CD8-positive, alpha-beta memory T cell (primary cell): ENCODE data around the gene TSBP1. TPM values are rescaled to one million over a fixed set of nuclear protein-coding genes. Genes with fewer than 3 reads are reported as not detected.

Experiments
- CTCF ChIA-PET: fragments of 350-600 bp; sonication (Branson Sonifier 250); formaldehyde crosslinking; loops from one replicate; lab custom pipeline; 2021; ENCODE audit warnings: antibody characterized with exemption; lab: Charles Lee
- POLR2A ChIA-PET: fragments of 350-600 bp; sonication (Branson Sonifier 250); formaldehyde crosslinking; loops from one replicate; lab custom pipeline; 2021; ENCODE audit warnings: antibody characterized with exemption; lab: Charles Lee
- DNase-seq, 5 donors: peaks; one replicate each; pipeline versions ENCODE4 v3.0.0 to v3.0.0-alpha.2; 2020 to 2022; ENCODE audit warnings: mixed read lengths in 1 of 5
- H3K27ac ChIP-seq: one replicate; pipeline ENCODE4 v1.7.0; 2013; ENCODE audit warnings: low read depth, mild to moderate bottlenecking, low read length, moderate library complexity
- H3K27me3 ChIP-seq: 2 replicates; pipeline ENCODE4 v1.7.0; 2013; ENCODE audit warnings: low read length, mild to moderate bottlenecking; ENCODE audit not compliant: insufficient read depth, poor library complexity, severe bottlenecking
- H3K36me3 ChIP-seq: 2 replicates; pipeline ENCODE4 v1.7.0; 2013; ENCODE audit warnings: mild to moderate bottlenecking, low read length, moderate library complexity; ENCODE audit not compliant: insufficient read depth
- H3K4me1 ChIP-seq: 2 replicates; pipeline ENCODE4 v1.7.0; 2013; ENCODE audit warnings: mild to moderate bottlenecking, low read length, moderate library complexity; ENCODE audit not compliant: insufficient read depth
- H3K4me3 ChIP-seq: 2 replicates; pipeline ENCODE4 v1.7.0; 2013; ENCODE audit warnings: mild to moderate bottlenecking, low read length
- H3K9me3 ChIP-seq: 2 replicates; pipeline ENCODE4 v1.7.0; 2013; ENCODE audit warnings: mild to moderate bottlenecking, low read length
- H3K27ac Mint-ChIP-seq, 8 donors: one replicate each; pipeline ENCODE4 v1.8.0; 2020 to 2021; ENCODE audit warnings: mixed read lengths in 8 of 8, mild to moderate bottlenecking in 6 of 8, inconsistent platforms in 3 of 8, moderate library complexity in 3 of 8
- H3K27me3 Mint-ChIP-seq, 2 donors: one replicate each; pipeline ENCODE4 v1.8.0; 2020 to 2021; ENCODE audit warnings: mixed read lengths in 2 of 2, mild to moderate bottlenecking in 1 of 2, moderate library complexity in 1 of 2
- H3K36me3 Mint-ChIP-seq, 3 donors: one replicate each; pipeline ENCODE4 v1.8.0; 2020 to 2021; ENCODE audit warnings: mixed read lengths in 3 of 3, inconsistent platforms in 1 of 3, mild to moderate bottlenecking in 1 of 3
- H3K4me1 Mint-ChIP-seq, 3 donors: one replicate each; pipeline ENCODE4 v1.8.0; 2020 to 2021; ENCODE audit warnings: mixed read lengths in 3 of 3, inconsistent platforms in 1 of 3, mild to moderate bottlenecking in 1 of 3
- H3K4me3 Mint-ChIP-seq, 7 donors: one replicate each; pipeline ENCODE4 v1.8.0; 2020 to 2021; ENCODE audit warnings: mixed read lengths in 7 of 7, mild to moderate bottlenecking in 6 of 7, moderate library complexity in 4 of 7, inconsistent platforms in 2 of 7
- H3K9me3 Mint-ChIP-seq, 5 donors: one replicate each; pipeline ENCODE4 v1.8.0; 2020 to 2022; ENCODE audit warnings: mixed read lengths in 5 of 5, mild to moderate bottlenecking in 3 of 5, moderate library complexity in 2 of 5, inconsistent platforms in 1 of 5
- polyA plus RNA-seq: library from polyadenylated mRNA; unstranded; fragments of 300-500 nt; fragmentation: Illumina TruSeq; gene quantifications from one replicate; pipeline ENCODE4 v1.2.3, GENCODE V29; 2021
- total RNA-seq, 2 experiments: library from RNA; stranded (reverse); gene quantifications; one replicate each; pipeline ENCODE4 v1.2.3, GENCODE V29; 2021

The TSBP1 gene
- total and polyA plus RNA-seq, 3 experiments from 2014 or later: not detected

DNA sequence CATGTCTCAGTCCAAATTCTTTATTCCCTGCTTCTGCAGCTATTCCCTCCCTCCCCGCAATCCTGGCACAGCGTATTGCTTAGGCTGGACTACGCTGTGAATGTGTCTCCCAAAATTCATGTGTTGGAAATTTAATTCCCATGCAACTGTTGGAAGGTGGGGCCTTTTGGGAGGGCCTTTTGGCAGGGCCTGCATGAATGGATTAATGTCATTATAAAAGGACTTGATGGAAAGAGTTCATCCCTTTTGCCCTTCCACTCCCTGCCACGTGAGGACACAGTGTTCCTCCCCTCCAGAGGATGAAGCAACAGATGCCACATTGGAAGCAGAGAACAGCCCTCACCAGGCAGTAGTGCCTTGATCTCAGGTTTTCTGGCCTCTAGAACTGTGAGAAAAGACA is 127.4 kb downstream of the TSBP1 start:
- Mint-ChIP-seq H3K27me3 (peaks cover 3 to 5% of the 10 kb centered on the region in 2 donors), H3K27ac (no peak overlapping the region), H3K4me1 (peaks cover 6 to 9% (median 7%) of the 10 kb centered on the region in 3 donors), H3K36me3 (no peaks in the 10 kb centered on the region), H3K4me3 (no peak overlapping the region), H3K9me3 (no peaks in the 10 kb centered on the region)
- H3K36me3 ChIP-seq: no peaks in the 10 kb centered on the region
- H3K27me3 ChIP-seq: no peaks in the 10 kb centered on the region
- ChIA-PET CTCF (interaction anchor here (1.6 to 2.4 kb wide), 6 partner anchors 10 to 127 kb away, joined by 3 to 13 read pairs (median 9); no protein-coding TSS in a partner anchor), POLR2A (no interaction called here)
- no peaks in the 10 kb centered on the region for H3K9me3 ChIP-seq
- H3K4me3 ChIP-seq: no peak overlapping the region
- peaks cover 6% of the 10 kb centered on the region for H3K4me1 ChIP-seq
- DNase-seq: no peak
- no peak overlapping the region for H3K27ac ChIP-seq

Other genes with a start within 250 kb of the TSBP1 start
- 10 to 100 TPM; 72.5 to 74.4 TPM for gene ATF6B, start 243.7 kb downstream of the TSBP1 start, total RNA-seq
- 20.7 TPM for gene ATF6B, start 243.7 kb downstream of the TSBP1 start, polyA plus RNA-seq
- 1 to 10 TPM; 6.8 to 8.1 TPM for gene FKBPL, start 241.6 kb downstream of the TSBP1 start, total RNA-seq
- gene FKBPL, start 241.6 kb downstream of the TSBP1 start, polyA plus RNA-seq: 2.3 TPM
- under 1 TPM; 0.35 to 0.55 TPM for gene PRRT1, start 220.0 kb downstream of the TSBP1 start, total RNA-seq
- gene PRRT1, start 220.0 kb downstream of the TSBP1 start, polyA plus RNA-seq: 0.72 TPM
- 10 to 100 TPM; 18.8 to 19.0 TPM for gene PPT2, start 217.8 kb downstream of the TSBP1 start, total RNA-seq
- 10.0 TPM for gene PPT2, start 217.8 kb downstream of the TSBP1 start, polyA plus RNA-seq
- 1 to 10 TPM; 8.3 to 9.5 TPM for gene EGFL8, start 207.3 kb downstream of the TSBP1 start, total RNA-seq
- not detected for gene EGFL8, start 207.3 kb downstream of the TSBP1 start, polyA plus RNA-seq
- 10 to 100 TPM; 42.5 to 42.6 TPM for gene AGPAT1, start 195.8 kb downstream of the TSBP1 start, total RNA-seq
- 23.5 TPM for gene AGPAT1, start 195.8 kb downstream of the TSBP1 start, polyA plus RNA-seq
- gene RNF5, start 193.5 kb downstream of the TSBP1 start, total RNA-seq: 10 to 100 TPM; 52.7 to 52.9 TPM
- gene RNF5, start 193.5 kb downstream of the TSBP1 start, polyA plus RNA-seq: 110 TPM
- gene AGER, start 187.7 kb downstream of the TSBP1 start, total RNA-seq: 10 to 100 TPM; 11.9 to 12.5 TPM
- not detected for gene AGER, start 187.7 kb downstream of the TSBP1 start, polyA plus RNA-seq
- gene PBX2, start 181.7 kb downstream of the TSBP1 start, total RNA-seq: 10 to 100 TPM; 63.5 to 69.4 TPM
- gene PBX2, start 181.7 kb downstream of the TSBP1 start, polyA plus RNA-seq: 2.2 TPM
- gene GPSM3, start 179.3 kb downstream of the TSBP1 start, total RNA-seq: 10 to 100 TPM; 82.0 to 89.5 TPM
- 136 TPM for gene GPSM3, start 179.3 kb downstream of the TSBP1 start, polyA plus RNA-seq
- 1 to 10 TPM; 1.3 to 1.4 TPM for gene NOTCH4, start 147.8 kb downstream of the TSBP1 start, total RNA-seq
- 0.71 TPM for gene NOTCH4, start 147.8 kb downstream of the TSBP1 start, polyA plus RNA-seq
- not detected for gene BTNL2, start 35.3 kb upstream of the TSBP1 start, total RNA-seq
- not detected for gene BTNL2, start 35.3 kb upstream of the TSBP1 start, polyA plus RNA-seq
- gene HLA-DRA, start 68.0 kb upstream of the TSBP1 start, total RNA-seq: 10 to 100 TPM; 36.6 to 39.1 TPM
- gene HLA-DRA, start 68.0 kb upstream of the TSBP1 start, polyA plus RNA-seq: 41.3 TPM
- gene HLA-DRB5, start 158.4 kb upstream of the TSBP1 start, total RNA-seq: 1 to 10 TPM in 1 of 2 experiments, under 1 TPM in 1; 0.82 to 1.1 TPM
- gene HLA-DRB5, start 158.4 kb upstream of the TSBP1 start, polyA plus RNA-seq: 3.2 TPM
- gene HLA-DRB1, start 217.9 kb upstream of the TSBP1 start, total RNA-seq: 10 to 100 TPM; 24.7 to 26.1 TPM
- gene HLA-DRB1, start 217.9 kb upstream of the TSBP1 start, polyA plus RNA-seq: 56.0 TPM